Stimulated activated CD4-positive, alpha-beta T cell treated with anti-CD3 and anti-CD28 coated beads, Interleukin-15, amount 100 ng/mL, for 48 hours (primary cell): ENCODE data around the gene TRAPPC6A.

Experiments used
- DNase-seq, 2 donors: peaks; one replicate each; pipeline ENCODE4 v3.0.0-alpha.2; 2020; ENCODE audit warnings: low read depth in 2 of 2

The TRAPPC6A gene

DNA sequence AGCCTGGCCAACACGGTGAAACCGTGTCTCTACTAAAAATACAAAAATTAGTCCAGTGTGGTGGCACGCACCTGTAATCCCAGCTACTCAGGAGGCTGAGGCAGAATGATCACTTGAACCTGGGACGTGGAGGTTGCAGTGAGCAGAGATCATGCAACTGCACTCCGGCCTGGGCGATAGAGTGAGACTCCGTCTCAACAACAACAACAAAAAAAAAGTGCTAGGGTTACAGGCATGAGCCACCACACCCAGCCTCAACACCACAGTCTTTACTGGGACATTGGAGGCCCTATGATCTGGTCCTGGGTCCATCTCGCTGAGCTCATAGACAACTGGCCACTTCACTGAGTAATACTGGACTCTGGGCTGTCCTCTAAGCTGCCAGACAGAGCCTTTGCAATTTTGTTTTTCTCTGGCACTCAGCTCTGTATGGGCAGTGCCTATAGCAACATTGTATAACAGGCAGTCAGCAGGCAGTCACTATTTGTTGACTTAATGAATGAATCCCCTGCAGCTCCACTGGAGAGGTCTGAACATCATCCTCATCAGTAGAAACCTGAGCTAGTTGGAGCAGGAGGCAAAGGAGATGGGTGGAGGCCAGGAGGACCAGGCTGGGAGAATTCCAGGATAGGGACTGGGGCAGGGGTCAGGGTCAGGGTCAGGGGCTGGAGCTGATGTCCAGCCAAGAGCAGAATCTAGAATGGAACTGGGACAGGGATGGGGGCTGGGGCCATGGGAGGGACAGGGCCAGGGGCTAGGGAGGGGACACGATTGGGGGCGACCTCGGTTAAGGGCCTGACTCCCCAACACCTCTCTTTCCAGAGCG is 8.7 kb upstream of the TRAPPC6A start:
- no peak for DNase-seq

DNA sequence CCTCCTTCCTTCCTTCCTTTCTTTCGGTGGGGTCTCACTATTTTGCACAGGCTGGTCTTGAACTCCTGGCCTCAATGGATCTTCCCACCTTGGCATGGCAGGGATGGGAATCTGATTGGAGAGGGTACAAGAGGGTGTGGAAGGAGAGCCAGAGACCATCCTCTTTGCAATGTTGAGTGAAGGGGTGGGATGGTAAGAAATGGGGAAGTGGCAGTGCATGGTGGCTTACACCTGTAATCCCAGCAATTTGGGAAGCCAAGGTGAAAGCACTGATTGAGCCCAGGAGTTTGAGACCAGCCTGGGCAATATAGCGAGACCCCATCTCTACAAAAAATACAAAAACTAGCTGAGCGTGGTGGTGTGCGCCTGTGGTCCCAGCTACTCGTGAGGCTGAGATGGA is 6.1 kb upstream of the TRAPPC6A start:
- DNase-seq: no peak

DNA sequence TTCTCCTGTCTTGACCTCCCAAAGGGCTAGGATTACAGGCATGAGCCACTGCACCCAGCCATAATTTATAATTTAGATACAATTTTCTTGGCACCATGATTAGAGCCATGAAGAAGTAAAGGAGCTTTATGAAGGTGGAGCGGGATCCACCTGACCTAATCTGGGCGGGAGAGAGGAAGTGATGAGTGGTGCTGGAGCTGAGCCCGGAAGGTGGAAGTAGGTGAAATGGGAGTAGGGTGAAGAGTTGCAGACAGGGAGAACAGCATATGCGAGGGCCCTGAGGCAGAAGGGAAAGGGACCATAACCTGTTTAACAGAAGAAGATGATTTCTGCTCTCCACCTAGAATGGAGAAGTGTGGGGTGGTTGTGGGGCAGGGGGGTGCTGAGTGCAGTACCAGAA is 4.7 kb upstream of the TRAPPC6A start:
- no peak for DNase-seq

DNA sequence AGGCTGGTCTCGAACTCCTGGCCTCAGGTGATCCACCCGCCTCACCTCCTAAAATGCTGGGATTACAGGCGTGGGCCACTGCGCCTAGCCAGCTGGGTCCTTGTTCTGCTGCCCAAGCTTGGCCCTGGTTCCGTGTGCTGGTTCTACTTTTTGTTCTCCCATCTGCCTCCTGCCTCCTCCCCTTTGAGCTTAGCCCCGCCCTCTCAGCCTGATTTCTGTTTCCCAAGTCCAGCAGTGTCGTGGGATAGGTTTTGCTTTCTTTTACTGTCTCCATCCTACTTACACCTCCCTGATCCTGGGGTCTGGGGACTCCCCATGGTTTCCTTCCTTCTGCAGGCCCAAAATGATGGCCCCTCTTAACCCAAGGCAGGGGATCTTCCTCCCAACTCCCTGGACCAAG is 2.9 kb upstream of the TRAPPC6A start:
- DNase-seq: no peak

DNA sequence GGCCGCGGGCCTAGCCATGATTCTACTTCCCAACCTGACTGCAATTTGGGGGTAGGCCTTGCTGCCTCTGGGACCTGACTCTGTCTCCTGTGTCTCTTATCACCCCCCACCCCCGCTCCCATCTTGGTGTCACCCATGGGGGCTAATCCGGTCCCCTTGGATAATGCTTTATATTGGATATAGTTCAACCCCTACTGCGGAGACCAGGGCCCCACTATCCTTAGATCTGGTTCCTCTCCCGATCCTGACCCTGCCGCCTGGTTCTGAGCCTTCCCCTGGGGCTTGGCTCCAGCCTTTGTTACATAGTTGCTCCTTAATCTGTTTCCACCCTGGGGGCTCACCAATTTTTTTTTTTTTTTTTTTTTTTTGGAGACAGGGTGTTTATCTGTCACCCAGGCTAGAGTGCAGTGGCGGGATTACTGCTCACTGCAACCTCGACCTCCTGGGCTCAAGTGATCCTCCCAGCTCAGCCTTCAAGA is 1.9 kb upstream of the TRAPPC6A start:
- DNase-seq: no peak

DNA sequence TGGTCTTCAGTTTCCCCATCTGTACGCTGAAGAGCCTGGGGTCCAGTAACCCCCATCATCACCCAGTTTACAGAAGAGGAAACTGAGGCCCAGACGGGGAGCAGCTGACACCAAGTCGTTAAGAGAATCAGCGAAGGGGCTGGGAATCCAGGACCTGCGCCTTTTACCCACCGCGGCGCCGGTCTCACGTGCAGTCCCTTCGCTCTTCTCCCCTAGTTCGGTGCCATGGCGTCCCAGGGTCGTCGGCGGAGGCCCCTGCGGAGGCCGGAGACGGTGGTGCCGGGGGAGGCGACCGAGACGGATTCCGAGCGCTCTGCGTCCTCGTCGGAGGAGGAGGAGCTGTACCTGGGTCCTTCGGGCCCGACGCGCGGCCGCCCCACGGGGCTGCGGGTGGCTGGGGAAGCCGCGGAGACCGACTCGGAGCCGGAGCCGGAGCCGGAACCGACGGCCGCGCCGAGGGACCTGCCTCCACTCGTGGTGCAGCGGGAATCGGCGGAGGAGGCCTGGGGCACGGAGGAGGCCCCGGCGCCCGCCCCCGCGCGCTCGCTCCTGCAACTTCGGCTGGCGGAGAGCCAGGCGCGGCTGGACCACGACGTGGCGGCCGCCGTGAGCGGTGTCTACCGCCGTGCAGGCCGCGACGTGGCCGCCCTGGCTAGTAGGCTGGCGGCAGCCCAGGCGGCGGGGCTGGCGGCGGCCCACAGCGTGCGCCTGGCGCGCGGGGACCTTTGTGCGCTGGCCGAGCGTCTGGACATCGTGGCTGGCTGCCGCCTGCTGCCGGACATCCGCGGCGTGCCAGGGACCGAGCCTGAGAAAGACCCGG is 1.2 kb upstream of the TRAPPC6A start:
- DNase-seq: peak in 1 of 2 donors; percentile 12

DNA sequence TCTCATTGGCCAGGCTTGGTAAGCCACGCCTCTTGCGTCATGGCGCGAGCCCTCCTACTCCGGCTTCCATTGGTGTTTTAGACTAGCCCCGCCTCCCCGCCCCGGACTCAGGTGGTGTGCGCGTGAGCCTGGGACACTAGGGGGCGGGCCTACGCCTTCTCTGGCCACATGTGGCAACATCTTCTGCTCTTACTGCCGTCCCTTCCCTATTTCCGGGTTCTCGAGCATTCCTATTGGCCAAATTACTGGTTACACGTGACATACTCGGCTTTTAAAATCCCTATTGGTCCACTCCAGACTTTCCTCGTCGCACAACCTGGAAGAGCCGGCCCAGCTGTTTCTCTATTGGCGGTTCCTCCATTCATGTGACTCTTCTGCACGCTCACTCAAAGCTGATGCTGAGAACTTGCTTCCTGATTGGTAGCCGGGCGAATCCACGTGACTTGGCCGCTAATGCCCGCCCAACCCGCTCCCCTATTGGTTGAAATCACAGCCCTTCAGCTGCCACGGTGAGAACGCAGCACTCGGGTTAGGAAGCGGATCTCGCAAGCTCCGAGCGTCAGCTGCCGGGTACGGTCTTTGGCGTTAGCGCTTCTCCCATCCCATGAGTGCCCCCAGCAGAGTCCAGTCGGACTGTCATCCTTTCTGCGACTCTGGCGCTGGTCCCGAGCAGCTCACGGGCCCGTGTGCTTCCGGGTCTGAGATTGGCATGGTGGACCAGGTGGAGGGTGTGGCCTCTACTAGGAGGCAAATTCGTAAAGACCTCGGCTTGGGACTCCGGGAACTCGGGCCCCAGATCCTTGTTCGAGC is 430 bp upstream of the TRAPPC6A start, which contains the start of gene BLOC1S3:
Gene BLOC1S3 (plus strand): TSS at position 523 of the 810 bp plus-strand sequence. CDS start 513 bp downstream, outside the sequence.
- peak; percentile 100 for DNase-seq

DNA sequence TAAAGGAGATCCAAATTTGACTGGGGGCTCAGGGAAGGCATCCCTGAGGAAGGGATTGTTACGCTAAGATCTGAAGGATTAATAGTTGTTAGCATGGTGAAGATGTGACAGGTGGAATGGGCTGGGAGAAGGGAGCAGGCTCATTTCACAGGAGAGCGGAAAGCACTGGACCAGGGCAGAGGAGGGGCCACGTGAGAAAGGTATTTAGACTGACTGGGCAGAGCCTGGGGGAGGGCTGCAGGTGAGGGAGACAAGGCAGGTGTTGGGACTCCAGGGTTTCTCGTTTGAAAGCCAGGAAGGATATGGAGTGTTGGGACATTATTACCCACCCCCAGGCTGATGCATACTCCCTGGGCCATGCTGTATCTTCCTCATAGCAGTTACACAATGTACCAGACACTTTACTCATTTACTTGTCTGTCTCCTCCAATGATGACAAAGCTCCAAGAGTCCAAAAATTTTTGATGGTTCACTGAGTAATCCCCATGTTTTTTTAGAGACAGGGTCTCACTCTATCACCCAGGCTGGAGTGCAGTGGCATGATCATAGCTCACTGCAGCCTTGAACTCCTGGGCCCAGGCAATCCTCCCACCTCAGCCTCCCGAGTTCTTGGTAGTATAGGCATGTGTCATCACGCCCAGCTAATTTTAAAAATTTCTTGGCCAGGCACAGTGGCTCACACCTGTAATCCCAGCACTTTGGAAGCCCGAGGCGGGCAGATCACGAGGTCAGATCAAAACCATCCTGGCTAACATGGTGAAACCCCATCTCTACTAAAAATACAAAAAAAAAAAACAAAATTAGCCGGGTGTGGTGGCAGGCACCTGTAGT is 2.3 kb downstream of the TRAPPC6A start:
- DNase-seq: no peak

DNA sequence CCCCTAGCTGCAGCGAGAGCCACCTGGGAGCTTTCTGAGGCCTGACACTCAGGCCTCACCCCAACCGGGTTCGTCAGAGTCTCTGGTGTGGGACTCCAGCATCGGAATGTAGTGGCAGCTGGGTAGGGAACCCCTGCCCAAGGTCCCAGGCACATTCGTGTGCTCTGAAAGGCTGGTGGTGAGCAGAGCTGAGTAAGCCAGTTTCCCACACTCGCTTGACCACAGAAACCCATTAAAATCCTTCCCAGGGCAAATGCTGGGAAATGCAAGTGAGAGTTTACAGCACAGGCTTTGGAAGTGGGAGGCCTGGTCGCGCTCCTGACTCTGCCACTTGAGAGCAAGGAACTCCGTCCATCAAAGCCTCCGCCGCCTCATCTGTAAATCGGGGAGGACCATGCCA is 4.2 kb downstream of the TRAPPC6A start:
- no peak for DNase-seq

DNA sequence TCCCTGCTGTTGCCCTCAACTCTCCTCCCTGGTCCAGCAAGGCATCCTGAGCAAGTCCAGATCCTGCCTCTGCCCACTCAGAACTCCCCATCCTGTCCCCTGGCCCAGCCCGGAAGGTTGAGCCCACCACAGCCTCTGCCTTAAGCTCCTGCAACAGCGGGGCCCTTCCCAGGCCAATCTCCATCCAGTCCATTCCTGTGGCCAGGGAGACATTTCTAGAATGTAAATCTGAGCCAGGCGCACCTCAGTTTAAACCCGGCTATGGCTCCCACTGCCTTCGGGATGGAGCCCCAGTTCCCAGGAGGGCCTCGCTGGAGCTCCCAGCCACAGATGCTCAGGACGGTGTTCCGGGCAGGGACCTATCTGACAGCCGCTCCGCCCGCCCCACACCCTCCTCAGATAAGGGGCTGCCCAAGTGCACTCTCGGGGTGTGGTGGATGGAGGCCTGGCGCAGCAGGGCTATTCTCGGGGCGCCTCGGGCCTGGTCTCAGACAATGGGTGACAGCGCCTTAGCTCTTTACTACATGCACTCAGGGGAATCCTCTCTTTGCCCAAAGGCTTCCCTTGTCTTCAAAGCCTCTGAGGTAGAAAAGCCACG is 5.3 kb downstream of the TRAPPC6A start:
- no peak for DNase-seq

DNA sequence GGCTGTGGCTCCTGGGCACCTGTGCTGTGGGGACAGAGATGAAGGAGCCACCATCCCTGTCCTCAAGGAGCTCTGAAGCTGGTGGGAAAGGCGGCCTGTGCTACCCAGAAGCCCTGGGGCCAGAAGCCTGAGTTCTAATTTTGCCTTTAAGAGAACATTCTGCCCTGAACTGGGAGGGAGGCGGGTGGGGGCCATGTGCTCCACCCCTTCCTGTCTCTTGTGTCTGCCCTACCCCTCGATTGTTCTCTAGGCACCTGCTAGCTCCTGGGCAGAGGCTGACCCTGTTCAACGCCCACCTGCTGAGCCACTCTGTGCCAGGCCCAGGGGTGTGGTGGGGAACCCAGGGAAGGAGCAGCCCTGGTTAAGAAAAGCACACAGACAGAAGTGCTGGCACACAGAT is 5.9 kb downstream of the TRAPPC6A start:
- no peak for DNase-seq

DNA sequence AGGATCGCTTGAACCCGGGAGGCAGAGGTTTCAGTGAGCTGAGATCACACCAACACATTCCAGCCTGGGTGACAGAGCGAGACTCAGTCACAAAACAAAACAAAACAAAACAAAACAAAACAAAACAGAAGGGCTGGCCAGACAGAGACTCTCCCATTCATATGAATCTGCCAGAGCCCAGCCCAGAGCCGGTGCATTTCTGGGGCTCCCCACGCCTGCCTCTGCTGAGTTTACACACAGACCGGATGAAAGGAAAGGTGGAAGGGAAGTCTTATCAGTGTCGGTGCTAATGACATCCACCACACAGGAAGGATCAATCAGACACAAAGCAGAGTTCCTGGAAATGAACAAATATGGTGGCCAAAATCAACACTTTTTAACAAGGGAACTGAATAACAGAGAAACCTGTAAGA is 6.8 kb downstream of the TRAPPC6A start:
- no peak for DNase-seq

DNA sequence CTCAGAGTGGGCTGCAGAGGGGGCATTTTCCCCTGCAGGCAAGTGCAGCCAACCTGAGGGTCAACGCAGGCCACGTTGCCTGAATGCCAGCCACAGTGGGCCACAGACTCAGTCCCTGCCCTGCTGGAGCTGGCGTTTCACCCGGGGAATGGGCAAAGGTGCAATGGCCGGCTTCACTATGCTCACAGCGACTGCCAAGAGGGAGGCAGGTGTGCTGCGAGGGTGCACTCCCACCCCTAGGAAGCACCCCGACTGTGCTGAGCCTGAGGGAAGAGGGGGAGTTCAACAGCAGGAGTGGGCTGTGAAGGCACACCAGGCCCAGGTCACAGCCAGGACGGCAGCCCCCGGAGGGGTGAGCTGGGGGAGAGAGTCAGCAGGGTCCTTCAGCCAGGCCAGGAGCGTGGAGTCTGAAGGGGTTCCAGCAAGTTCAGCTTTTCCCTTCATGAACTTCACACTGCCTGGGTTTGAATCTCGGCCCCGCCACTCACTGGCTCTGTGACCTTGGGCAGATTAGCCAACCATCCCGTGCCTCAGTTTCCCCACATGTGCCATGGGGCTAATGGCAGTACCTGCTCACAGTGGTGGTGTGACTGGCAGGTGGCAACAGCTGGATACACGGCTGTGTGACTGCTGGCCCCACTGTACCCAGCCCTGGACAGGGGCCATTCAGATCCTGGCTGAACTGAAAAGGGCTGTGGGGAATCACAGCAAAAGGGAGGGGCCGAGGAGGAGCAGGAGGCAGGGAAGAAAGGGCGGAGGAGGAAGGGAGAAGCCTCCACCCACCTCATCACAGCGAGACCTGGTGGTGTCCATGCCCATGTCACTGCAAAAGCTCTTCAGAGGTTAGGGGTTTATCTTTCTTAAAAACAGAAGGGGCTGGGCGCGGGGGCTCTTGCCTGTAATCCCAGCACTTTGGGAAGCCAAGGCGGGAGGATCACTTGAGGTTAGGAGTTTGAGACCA is 7.6 kb downstream of the TRAPPC6A start:
- DNase-seq: no peak

DNA sequence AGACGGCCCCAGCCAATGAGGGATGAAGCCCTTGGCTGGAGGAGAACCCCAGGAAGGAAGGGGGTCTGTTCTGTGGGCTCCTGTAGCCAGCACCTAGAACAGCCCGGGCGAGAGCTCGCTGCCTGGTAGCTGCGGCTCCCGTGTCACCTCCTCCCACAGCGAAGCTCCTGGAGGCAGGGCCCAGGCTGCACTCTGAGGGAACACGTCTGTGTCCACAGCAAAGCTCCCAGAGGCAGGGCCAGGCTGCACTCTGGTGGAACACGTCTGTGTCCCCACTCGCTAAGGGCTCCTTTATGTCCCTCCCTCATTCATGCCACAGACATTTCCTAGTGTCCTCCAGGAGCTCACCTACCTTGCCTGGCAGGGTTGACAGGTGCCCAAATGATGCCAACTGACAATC is 8.4 kb downstream of the TRAPPC6A start:
- DNase-seq: no peak

DNA sequence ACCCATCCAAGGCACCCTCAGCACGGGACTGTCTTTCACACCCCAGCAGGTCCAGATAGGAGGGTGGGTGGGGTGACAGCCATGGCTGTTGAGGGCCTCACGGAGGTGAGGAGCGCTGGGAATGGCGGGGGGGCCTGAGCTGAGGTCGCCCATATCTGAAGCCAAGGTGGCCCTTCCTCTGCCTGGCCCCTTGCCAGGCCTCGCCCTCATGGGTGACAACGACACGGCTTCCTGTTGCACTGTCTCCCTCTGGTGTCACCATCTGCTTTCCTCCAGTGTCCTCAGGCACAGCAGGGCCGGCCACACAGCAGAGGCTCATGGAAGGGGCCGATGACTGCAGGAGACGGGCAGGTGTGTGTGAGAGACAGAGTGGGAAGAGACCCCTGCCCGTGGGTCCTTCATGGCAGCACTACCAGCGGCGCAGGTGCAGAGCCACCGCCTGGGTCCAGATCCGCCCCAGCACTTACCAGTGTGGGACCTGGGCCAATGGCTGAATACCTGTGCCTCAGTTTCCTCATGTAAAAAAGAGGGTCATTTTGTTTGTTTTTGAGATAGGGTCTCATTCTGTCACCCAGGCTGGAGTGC is 9.2 kb downstream of the TRAPPC6A start:
- DNase-seq: no peak

DNA sequence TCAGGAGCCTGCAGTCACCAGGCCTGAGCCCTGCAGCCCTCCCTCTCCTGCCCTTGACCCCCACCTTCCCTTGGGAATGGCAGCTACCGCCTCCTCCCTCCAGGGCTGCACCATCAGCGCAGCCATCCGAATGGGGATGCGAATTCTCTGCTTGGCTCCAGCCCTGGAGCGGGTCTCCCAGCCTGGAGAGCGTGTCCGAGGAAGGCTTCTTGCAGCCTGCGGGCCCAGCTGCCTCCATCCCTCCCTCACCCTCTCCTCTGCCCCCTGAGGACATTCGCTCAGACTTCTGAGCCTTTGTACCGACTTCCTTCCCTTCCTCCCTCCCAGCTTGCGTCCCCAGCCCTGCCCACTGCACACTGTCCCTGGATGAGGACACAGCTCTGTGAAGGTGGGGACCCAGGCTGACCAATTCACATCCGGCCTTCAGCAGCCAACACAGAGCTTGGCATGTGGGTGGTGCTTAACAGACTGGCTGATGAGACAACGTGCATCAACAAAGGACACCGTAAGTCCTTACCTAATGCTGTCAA is 11.2 kb downstream of the TRAPPC6A start:
- no peak for DNase-seq

DNA sequence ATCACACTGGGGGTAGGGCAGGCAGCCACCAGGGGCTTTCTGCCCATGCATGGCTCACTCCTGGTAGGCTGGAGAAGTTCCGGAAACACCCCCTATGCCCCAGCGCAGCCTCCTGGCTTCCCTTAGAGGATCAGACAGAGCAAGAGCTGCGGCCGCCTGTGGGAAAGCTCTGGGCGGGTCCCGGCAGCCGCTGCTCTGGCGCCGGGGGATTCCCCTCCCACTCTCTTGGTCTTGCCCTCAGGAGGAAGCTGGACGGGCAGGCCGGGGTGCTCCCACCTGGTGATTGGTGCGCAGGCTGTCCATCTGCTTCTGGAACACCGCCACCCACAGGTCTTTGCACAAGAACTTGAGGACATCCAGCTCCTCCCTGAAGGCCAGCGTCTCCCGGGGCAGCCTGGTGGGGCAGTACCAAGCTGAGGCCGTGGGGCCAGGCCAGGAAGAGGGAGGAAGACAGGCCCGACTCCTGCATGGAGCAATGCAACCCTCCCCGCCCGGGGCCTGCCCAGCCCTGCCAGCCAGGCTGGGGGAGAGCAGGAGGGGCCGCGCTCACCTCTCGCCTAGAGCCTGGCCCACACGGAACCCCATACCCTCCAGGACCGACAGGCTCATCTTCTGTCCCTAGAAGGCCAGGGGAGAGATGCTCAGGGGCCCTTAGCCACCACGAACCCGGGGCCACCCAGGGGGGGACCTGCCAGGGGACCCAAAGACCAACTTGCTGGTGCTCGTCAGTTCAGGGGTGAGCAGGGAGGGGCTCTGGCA is 13.3 kb downstream of the TRAPPC6A start:
- DNase-seq: peak in 1 of 2 donors; percentile 35
